Measurements from ENCODE around the gene P2RX4.

The P2RX4 gene

DNA sequence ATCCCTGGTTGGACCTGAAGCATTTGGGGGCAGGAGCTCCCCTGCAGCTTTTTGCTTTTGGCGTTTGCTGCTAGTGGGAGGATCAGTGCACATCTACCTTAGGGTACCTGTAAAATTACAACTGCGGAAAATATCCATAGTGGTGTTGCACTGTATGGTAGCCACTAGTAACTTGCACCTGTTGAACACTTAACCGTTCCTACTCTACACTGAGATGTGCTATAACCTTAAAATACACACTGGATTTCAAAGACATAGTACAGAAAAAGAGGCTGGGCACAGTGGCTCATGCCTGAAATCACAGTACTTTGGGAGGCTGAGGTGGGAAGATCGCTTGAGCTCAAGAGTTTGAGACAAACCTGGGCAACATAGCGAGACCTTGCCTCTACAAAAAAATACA lies 2.9 kb downstream of the P2RX4 start:
- no peak overlapping the region for H3K4me3 ChIP-seq (ENCODE audit: control insufficient read depth, low read depth, low read length)
- no peak for DNase-seq (ENCODE audit: low read depth)
- TF ChIP-seq, protein P1, sequence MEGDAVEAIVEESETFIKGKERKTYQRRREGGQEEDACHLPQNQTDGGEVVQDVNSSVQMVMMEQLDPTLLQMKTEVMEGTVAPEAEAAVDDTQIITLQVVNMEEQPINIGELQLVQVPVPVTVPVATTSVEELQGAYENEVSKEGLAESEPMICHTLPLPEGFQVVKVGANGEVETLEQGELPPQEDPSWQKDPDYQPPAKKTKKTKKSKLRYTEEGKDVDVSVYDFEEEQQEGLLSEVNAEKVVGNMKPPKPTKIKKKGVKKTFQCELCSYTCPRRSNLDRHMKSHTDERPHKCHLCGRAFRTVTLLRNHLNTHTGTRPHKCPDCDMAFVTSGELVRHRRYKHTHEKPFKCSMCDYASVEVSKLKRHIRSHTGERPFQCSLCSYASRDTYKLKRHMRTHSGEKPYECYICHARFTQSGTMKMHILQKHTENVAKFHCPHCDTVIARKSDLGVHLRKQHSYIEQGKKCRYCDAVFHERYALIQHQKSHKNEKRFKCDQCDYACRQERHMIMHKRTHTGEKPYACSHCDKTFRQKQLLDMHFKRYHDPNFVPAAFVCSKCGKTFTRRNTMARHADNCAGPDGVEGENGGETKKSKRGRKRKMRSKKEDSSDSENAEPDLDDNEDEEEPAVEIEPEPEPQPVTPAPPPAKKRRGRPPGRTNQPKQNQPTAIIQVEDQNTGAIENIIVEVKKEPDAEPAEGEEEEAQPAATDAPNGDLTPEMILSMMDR (IDR thresholded peaks at IDR 0.05; ENCODE audit: control insufficient read depth, insufficient read depth, low read depth, low read length, missing control alignments) = no peak

DNA sequence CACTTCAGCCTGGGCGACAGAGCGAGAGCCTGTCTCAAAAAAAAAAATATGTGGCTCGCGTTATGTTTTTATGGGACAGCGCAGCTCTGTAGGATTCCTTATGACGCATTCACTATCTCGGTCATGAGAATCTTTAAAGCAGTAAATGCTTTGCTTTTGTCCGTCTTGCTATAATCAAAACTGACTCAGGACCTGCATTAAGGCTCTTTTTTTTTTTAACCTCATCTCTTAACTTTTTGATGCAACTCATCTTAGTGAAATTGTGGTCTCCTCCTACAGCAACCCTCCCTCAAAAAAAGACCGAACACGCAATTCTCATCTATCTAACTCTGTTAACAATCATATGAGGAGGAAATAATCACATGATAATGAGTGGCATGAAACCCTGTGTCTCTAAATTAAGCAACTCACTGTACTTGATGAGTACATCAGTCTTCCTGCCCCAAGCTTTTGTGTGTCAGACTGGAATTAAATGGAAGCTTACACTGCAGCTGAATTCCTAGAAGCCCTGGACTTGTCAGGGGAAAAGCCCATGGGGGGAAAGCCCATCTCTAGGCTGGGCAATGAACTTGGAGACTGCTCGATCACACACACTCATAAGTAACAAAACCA lies 4.3 kb downstream of the P2RX4 start:
- TF ChIP-seq, protein P1 (IDR thresholded peaks at IDR 0.05; ENCODE audit: control insufficient read depth, insufficient read depth, low read depth, low read length, missing control alignments) = no peak
- no peak overlapping the region for H3K4me3 ChIP-seq (ENCODE audit: control insufficient read depth, low read depth, low read length)
- DNase-seq (ENCODE audit: low read depth) = peak; percentile 45

DNA sequence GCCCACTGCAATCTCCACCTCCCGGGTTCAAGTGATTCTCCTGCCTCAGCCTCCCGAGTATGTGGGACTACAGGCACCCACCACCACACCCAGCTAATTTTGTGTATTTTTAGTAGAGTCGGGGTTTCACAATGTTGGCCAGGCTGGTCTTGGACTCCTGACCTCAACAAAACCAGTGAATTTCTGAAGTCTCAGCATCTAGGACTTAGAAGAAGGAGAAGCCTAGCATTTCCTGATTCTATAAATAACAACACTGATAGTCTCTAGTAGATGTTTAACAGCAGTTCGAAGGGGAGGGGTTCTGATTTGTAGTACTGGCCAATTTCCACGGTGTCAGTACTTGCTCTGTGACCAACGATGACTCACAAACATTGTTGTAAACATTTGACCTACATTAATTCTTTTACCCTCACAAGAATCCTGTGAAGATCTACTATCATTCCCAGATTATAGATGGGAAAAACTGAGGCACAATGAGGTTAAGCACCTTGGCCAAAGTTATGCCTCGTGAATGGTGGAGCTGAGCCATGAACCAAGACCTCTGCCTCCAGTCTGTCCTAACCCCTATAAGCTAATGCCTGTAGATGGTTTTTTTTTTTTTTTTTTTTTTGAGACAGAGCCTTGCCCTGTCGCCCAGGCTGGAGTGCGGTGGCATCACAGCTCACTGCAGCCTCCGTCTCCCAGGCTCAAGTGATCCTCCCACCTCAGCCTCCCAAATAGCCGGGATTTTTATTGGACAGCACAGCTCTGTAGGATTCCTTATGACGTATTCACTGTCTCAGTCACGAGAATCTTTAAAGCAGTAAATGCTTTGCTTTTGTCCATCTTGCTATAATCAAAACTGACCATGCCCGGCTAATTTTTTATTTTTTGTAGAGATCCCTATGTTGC lies 5.2 kb downstream of the P2RX4 start:
- DNase-seq (ENCODE audit: low read depth) = peak; percentile 79
- no peak overlapping the region for H3K4me3 ChIP-seq (ENCODE audit: control insufficient read depth, low read depth, low read length)
- TF ChIP-seq, protein P1 (IDR thresholded peaks at IDR 0.05; ENCODE audit: control insufficient read depth, insufficient read depth, low read depth, low read length, missing control alignments) = no peak

DNA sequence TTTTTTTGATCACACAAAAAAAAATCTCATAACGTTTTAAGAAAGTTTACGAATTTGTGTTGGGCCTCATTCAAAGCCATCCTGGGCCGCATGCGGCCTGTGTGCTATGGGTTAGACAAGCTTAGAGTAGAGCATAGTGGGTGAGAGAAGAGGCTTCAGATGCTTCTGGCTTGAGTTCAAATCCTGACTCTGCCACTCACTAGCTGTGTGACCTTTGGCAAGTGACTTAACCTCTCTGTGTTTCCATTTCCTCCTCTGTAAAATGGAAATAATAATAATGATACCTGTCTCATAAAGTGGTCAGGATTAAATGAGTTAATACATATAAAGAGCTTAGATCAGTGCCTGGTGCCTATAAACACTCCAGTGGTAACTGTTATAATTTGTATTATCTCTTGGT lies 6.2 kb downstream of the P2RX4 start:
- no peak overlapping the region for H3K4me3 ChIP-seq (ENCODE audit: control insufficient read depth, low read depth, low read length)
- TF ChIP-seq, protein P1 (IDR thresholded peaks at IDR 0.05; ENCODE audit: control insufficient read depth, insufficient read depth, low read depth, low read length, missing control alignments) = no peak
- DNase-seq (ENCODE audit: low read depth) = no peak

DNA sequence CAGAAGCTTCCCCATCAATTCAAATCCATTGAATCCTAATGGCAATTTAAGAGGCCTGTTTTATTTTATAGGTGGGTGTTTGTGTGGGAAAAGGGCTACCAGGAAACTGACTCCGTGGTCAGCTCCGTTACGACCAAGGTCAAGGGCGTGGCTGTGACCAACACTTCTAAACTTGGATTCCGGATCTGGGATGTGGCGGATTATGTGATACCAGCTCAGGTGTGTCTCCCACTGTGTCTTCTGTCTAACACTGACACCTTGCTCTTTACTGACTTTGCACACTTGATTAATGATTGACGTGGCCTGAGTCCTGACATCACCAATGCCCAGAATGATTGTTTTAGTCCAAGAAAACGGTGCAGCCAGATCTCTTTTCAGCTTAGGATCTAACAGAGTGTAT lies 7.1 kb downstream of the P2RX4 start:
- no peak for DNase-seq (ENCODE audit: low read depth)
- TF ChIP-seq, protein P1 (IDR thresholded peaks at IDR 0.05; ENCODE audit: control insufficient read depth, insufficient read depth, low read depth, low read length, missing control alignments) = no peak
- no peak overlapping the region for H3K4me3 ChIP-seq (ENCODE audit: control insufficient read depth, low read depth, low read length)

DNA sequence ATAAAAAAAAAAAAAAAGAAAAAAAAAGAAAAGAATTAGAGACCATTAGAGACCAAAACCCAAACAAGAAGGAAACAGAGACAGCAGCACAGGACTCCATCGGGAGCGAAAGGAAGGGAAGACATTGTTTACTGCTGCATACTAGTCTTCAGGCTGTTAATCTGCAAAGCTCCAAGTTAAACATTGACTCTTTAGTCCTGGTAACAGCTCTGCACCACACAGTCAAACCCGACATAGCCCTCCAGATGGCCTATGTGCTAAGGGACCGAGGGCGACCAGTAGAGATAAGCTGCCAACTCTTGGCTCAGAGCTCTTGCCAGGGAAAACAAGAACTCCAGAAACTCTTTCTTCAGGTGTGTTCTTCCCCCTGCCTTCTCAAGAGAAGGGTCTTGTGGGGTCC lies 7.8 kb downstream of the P2RX4 start:
- TF ChIP-seq, protein P1 (IDR thresholded peaks at IDR 0.05; ENCODE audit: control insufficient read depth, insufficient read depth, low read depth, low read length, missing control alignments) = no peak
- no peak for DNase-seq (ENCODE audit: low read depth)
- no peak overlapping the region for H3K4me3 ChIP-seq (ENCODE audit: control insufficient read depth, low read depth, low read length)
